Fibroblast of skin of abdomen (primary cell): ENCODE results near the gene BCL7A.

Source experiments
- DNase-seq: peaks from one replicate; pipeline ENCODE4 v3.0.0-alpha.2; 2013

Gene BCL7A

GRCh38 chr12:122079532-122080081 lies 57.9 kb downstream of the BCL7A start:
- no peak for DNase-seq

- DNase-seq = peak; percentile 68
These were observed 58.7 kb downstream of the BCL7A start for GRCh38 chr12:122080149-122081082.

GRCh38 chr12:122081083-122081696 lies 59.5 kb downstream of the BCL7A start:
- DNase-seq = no peak

GRCh38 chr12:122081697-122082221 lies 60.1 kb downstream of the BCL7A start:
- DNase-seq = peak; percentile 48

- no peak for DNase-seq
These were observed 61.1 kb downstream of the BCL7A start for GRCh38 chr12:122082621-122083356.

GRCh38 chr12:122084857-122085405 lies 63.2 kb downstream of the BCL7A start:
- DNase-seq = no peak

GRCh38 chr12:122085591-122085990 lies 63.9 kb downstream of the BCL7A start:
- DNase-seq = no peak

- DNase-seq = no peak
These were observed 64.4 kb downstream of the BCL7A start for GRCh38 chr12:122086116-122086515.

- no peak for DNase-seq
These were observed 65.1 kb downstream of the BCL7A start for GRCh38 chr12:122086641-122087285.

GRCh38 chr12:122087431-122088178 lies 65.9 kb downstream of the BCL7A start:
- no peak for DNase-seq

- no peak for DNase-seq
These were observed 66.6 kb downstream of the BCL7A start for GRCh38 chr12:122088179-122088810.

- no peak for DNase-seq
These were observed 67.4 kb downstream of the BCL7A start for GRCh38 chr12:122089077-122089476.

GRCh38 chr12:122090759-122091515 lies 69.3 kb downstream of the BCL7A start:
- peak; percentile 85 for DNase-seq

GRCh38 chr12:122093098-122093883 lies 71.6 kb downstream of the BCL7A start:
- DNase-seq = no peak

- no peak for DNase-seq
These were observed 72.6 kb downstream of the BCL7A start for GRCh38 chr12:122094137-122094734.

- DNase-seq = peak; percentile 52
These were observed 73.3 kb downstream of the BCL7A start for GRCh38 chr12:122094735-122095631.

GRCh38 chr12:122096014-122096413 lies 74.3 kb downstream of the BCL7A start:
- DNase-seq = no peak
